GM19025 (cell line): Measurements from ENCODE around the gene SERP2.
A peak's percentile ranks its signal among the peaks of the same experiment; 100 is the strongest.

ENCODE experiments used
- ATAC-seq: cut with Tn5 transposase; IDR thresholded peaks from one replicate; pipeline ENCODE4 v1.9.1; 2021; ENCODE audit warnings: mild to moderate bottlenecking, low read depth, moderate library complexity; ENCODE audit not compliant: unreplicated experiment

The SERP2 gene

DNA sequence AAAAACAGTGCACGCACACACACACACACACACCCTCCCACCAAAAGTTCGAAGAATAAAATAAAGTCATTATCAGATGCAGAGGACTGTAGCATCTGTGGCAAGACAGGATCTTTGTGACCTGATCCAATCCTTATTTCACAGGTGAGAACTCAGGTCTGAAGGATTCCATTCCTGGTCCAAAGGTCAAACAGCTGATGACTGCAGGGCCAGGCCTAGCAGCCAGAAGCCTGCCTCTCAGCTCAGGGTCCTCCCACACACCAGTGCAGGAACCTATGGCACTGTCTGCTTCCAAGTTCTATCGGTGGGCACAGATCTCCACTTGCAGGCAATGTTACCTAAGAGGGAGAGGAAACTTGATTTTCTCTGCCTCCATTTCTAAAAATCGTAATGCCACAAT, 57.5 kb downstream of the SERP2 start:
- ATAC-seq = no peak

GRCh38 chr13:44432650-44433049, 59.0 kb downstream of the SERP2 start:
- ATAC-seq = no peak

- ATAC-seq = no peak
These were observed 60.5 kb downstream of the SERP2 start for GRCh38 chr13:44433863-44434765.

GRCh38 chr13:44434766-44435141, 61.1 kb downstream of the SERP2 start:
- ATAC-seq = no peak

GRCh38 chr13:44435142-44435918, 61.7 kb downstream of the SERP2 start:
- ATAC-seq = peak; percentile 57

DNA sequence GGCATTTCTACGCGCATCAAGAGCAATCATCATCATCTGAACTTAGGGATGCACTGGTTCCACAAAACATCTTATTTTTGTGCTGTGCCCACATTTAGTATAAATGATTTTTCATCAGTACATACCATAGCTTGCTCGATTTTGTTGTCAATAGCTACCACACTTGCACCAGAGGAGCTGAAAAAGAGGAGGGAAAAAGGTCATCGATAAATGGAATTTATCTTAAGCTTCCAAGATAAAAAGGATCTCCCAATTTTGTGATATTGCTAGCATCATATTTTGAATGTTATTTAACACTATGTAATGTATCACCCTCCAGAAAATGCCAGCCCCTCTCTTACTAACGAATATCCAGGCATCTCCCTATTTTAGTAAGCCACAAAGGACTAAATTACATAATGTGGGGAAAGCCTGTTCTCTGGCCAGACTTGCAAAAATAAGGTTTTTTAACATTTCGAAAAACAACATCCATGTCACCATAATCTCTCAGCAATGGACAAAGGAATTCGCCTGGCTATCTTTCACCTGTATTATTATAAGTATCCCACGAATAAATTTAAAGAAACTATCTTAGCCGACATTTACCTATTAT, 62.4 kb downstream of the SERP2 start:
- ATAC-seq = no peak

- ATAC-seq = no peak
These were observed 63.1 kb downstream of the SERP2 start for GRCh38 chr13:44436589-44437337.

DNA sequence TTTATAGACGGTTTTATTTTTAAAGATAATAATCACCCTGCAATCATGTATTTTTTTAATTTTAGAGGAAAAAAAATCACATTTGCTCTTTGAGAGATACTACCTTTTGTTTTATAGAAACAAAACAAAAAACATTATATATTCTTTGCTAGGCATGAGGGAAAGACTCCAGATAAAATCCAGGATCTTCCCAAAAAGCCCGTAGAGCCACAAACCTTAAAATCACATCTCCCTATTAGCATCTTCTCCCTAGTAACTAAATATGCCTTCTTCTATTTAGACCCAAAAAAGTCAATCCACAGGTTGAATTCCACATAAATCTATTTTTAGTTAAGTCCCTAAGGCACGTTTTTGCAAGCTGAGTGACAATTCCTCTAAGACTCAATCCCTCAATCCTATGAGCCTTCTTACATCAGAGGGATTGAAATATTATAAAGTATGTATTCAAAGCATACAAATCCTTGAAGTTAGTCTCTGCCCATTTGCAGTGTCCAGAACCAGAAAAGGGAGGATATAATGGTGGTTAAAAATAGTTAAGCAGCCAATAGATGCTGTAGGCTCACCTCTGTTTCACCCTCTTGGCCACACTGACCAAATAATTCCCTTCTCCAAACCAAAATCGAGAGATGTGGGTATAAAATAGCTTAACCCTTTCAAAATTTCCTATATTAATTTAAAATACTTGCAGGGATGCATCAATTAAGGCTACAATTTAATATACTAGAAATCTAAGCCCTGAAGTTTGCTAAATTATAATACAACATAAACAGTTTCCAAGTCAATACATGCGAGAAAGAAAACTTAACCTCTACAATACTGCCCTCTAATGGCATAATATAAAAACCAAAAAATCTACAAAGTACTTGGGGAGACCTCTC, 64.0 kb downstream of the SERP2 start:
- no peak for ATAC-seq

GRCh38 chr13:44438234-44438579, 64.6 kb downstream of the SERP2 start:
- no peak for ATAC-seq

- ATAC-seq = no peak
These were observed 65.9 kb downstream of the SERP2 start for GRCh38 chr13:44439452-44440024.

DNA sequence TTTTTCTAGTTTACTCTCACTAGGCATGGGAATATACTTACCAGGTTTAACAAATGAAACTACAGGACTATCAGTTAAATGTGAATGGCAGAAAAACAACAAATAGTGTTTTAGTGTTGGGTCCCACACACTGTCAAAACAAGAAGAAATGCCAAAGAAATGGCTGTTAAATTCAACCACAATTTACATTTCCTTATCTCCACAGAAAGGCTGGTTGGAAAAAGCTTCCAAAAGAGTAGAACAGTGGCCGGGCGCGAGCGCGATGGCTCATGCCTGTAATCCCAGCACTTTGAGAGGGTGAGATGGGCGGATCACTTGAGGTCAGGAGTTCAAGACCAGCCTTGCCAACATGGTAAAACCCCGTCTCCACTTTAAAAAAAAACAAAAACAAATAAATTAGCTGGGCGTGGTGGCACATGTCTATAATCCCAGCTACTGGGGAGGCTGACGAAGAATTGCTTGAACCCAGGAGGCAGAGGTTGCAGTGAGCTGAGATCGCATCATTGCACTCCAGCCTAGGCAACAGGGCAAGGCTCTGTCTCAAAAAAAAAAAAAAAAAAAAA, 66.5 kb downstream of the SERP2 start:
- ATAC-seq = no peak
